HG02610 (cell line): Measurements from ENCODE around the gene RBPJL.

Source experiments
- ATAC-seq: cut with Tn5 transposase; IDR thresholded peaks from one replicate; pipeline ENCODE4 v1.9.1; 2021; ENCODE audit warnings: mild to moderate bottlenecking, moderate library complexity; ENCODE audit not compliant: unreplicated experiment

RBPJL gene

DNA sequence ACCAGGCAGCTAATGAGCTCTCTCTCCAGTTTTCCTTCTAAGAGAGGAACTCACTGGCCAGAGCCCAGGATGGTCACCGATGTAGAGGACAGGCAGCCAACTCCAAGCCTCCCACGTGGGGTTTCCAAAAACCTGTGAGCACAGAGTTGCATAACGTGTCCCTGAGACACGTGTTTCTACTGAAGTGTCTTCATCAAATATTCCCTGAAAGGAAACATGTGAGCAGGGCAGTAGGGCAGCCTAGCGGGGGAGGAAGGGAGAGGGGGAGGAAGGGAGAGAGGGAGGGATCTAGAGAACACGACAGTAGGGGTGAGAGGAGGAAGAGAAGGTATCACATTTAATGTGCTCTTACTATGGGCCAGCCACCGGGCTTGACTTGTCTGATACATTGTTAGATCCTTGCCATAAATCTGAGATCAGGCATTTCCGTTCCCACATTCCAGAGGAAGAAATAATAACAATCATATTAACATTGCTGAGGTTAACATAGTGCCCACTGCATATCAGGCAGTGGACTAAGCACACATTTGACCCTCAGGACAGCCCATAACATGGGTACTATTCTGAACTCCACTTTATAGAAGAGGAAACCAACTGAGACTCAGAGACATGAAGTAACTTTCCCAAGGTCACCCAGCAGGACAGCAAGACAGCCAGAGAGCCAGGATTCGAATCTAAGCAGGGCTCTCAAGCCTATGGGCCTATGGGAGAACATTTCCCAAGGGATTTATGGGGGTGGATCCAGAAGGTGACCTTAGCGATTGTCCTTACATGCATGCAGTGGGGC lies 51.8 kb downstream of the RBPJL start:
- ATAC-seq, result no peak

DNA sequence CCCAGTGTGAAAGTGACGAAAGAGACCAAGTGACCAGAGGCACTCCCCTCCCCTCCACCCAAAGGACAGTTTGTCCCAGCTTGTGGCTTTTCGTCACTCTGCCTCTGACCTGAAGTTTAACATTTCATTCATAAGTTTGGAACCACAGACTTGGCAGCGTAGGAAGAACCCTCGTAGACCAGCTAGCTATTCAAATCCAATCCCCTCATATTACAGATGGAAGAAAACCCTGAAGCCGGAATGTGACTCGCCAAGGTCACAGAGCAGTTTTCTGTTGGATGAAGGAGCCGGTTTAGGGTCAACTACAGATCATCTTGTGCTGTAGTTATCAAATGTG lies 52.4 kb downstream of the RBPJL start:
- no peak for ATAC-seq

GRCh38 chr20:45359406-45360148 lies 52.9 kb downstream of the RBPJL start:
- no peak for ATAC-seq

GRCh38 chr20:45361793-45362192 lies 55.2 kb downstream of the RBPJL start:
- ATAC-seq, result no peak

DNA sequence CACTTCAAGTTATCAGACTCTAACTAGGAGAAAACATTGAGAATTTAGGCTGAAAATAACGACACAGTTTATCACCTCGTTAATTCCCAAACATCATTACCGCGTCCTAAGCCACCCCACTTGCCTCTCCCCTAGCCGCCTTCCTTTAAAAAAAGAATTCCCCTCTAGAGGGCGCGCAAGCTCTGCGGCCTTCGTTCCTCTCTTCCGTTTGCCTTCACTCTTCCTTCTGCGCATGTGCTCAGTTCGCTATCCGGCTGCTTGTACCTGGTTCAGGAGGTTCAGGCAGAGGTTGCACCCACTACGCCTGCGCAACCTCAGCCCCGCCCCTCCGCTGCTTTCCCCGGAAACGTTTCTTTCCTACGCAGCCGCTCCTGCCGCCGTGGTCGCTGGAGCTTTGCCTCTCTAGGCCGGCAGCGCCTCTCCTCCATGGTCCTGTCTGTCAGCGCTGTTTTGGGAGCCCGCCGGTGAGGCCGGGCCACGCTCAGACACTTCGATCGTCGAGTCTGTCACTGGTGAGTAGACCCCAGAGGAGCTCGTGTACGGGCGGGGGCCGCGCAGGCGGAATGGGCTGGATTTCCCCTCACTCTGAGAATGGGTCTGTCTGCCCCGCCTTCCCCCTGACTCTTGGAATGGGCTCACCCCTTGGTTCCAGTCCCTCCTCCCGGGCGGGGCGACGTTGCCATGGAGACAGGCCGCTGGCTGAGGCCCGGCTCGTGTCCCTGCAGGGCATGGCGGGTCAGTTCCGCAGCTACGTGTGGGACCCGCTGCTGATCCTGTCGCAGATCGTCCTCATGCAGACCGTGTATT lies 56.4 kb downstream of the RBPJL start, which contains the start of gene SYS1:
Gene SYS1 (plus strand): TSS at position 353 of the 807 bp plus-strand sequence. CDS start 376 bp downstream, at position 729.
- peak; percentile 75 for ATAC-seq

- no peak for ATAC-seq
These were observed 57.2 kb downstream of the RBPJL start for GRCh38 chr20:45363611-45364492.

DNA sequence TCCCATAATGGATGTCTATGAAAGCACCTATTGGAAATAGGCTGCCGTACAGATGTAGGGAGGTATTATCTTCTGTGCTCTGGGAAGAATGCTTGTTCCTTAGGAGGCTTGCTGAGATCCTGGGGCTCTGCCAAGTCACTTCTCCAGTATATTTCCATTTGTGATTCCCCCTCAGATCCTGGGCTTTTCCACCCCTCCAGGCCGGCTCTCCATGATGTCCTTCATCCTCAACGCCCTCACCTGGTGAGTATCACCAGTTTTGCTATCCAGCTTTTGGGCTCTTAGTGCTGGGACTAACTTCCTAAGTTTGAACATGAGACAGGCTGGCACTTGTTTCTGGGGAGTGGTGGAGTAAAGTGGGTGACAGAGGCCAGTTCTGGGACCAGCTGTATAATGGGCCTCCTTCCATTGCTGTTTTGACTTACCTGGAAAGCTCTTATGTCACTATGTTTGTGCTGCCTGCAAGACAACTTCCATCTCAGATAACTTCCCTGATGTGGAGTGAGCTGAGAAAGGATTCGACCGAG lies 58.9 kb downstream of the RBPJL start:
- no peak for ATAC-seq

GRCh38 chr20:45366192-45366591 lies 59.6 kb downstream of the RBPJL start:
- ATAC-seq, result no peak

GRCh38 chr20:45366631-45367030 lies 60.0 kb downstream of the RBPJL start:
- no peak for ATAC-seq

DNA sequence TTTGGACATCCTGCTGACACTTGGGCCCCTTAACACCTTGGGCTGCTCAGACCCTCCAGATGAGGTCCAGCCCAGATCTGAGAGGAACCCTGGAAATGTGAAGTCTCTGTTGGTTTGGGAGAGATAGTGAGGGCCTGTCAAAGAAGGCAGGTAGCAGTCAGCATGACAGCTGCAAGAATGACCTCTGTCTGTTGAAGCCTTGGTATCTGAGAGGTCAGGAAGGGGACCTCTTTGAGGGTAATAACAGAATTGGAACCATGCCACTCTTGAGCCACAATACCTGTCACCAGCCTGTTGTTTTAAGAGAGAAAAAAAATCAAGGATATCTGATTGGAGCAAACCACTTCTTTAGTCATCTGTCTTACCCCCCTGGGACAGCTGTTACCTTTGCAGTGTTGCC lies 60.5 kb downstream of the RBPJL start:
- no peak for ATAC-seq
